Activated CD4-positive, alpha-beta T cell treated with anti-CD3 and anti-CD28 coated beads, Interleukin-2, Interleukin-4, amounts not matched to agents 100 ng/mL and 50 ng/mL, durations not matched to agents 16 hours and 8 hours (primary cell): ENCODE measurements around the gene SLC3A2.
A peak's percentile ranks its signal among the peaks of the same experiment; 100 is the strongest.
"Not testable (repeated sequence)": the region's sequence is repeated elsewhere in the genome, so short reads cannot be mapped to it uniquely, and the experiment has no call there.

Experiments used
- DNase-seq: peaks from one replicate; pipeline ENCODE4 v3.0.0-alpha.2; 2020; ENCODE audit warnings: low spot score

The SLC3A2 gene

GRCh38 chr11:62880803-62881578, at the start of gene SLC3A2:
TSS of gene SLC3A2 (plus strand) at chr11:62880896. CDS start at chr11:62881024, 128 bp downstream.
- DNase-seq = peak; percentile 91

DNA sequence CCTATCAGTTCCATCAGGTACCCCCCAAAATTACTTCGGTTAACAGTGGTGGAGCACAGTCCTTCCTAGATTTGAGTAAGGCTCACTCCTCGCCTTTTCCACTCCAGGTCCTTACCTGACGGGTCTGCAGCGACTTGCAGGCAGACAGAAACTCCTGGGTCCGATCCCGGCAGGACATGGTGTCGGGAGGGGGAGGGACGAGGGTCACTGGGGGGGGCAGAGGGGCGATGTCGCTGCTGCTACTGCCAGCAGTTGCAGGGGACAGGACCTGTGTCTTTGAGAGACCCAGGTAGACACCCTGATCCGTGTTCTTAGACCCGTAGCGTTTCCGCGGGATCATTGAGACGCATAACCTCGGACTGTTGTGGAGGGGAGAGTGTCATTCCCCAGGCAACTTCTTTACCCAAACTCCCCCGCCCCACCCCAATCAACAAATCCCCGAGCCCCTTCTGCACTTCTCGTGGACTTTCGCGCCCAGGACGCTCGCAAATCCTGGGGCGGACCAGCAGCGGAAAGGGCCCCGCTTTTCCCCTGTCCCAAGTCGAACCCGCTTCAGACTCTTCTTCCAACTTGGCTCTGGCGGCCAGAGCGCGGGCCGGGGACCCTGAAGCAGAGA, 49.7 kb upstream of the SLC3A2 start:
- DNase-seq = no peak

GRCh38 chr11:62831520-62832335, 49.0 kb upstream of the SLC3A2 start, which contains the start of gene STX5:
TSS of gene STX5 (minus strand) at chr11:62832051. CDS start at chr11:62831243, 808 bp downstream.
- DNase-seq = peak; percentile 100

GRCh38 chr11:62832336-62833234, 48.1 kb upstream of the SLC3A2 start, which contains the start of gene TEX54:
TSS of gene TEX54 (minus strand) at chr11:62832841.
- no peak for DNase-seq

- no peak for DNase-seq
Observed at GRCh38 chr11:62835336-62835735, 45.4 kb upstream of the SLC3A2 start.

- DNase-seq = peak; percentile 97
Observed at GRCh38 chr11:62839050-62839945, 41.4 kb upstream of the SLC3A2 start, which contains the start of gene WDR74. TSS of gene WDR74 (minus strand) at chr11:62839590. CDS start at chr11:62839570, 20 bp downstream.

- not testable (repeated sequence) for DNase-seq
Observed at GRCh38 chr11:62840721-62841360, 39.9 kb upstream of the SLC3A2 start.

DNA sequence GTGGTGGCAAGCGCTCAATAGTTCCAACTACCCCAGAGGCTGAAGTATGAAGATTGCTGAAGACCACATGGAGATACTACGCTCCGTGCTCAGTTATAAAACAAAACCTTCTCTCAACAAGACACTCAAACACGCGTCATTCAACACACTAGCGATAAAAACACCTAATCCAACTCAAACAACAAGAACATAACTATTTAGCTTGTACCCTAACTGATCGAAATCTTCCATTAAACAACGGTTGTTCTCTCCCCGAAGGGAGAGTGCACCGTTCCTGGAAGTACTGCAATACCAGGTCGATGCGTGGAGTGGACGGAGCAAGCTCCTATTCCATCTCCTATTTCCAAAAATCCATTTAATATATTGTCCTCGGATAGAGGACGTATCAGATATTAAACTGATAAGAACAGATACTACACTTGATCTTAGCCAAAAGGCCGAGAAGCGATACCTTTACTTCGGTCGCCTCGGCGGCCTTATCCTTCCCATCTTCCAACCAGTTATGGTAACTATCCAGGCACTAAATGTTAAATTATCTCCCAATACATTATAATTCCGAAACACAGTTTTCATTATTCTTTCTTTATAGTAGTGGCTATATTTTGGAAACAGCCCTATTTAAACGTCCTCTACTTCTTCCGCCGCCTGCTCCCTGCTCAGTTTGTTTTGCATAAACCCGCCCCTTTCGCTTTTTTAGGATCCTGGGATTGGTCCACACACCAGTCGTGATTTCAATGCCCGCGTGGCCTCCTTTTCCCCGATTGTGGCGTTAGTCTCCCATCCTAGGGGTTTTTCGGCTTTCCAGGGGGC, 39.1 kb upstream of the SLC3A2 start:
- DNase-seq = peak; percentile 96

GRCh38 chr11:62842171-62842741, 38.4 kb upstream of the SLC3A2 start:
- peak; percentile 34 for DNase-seq

DNA sequence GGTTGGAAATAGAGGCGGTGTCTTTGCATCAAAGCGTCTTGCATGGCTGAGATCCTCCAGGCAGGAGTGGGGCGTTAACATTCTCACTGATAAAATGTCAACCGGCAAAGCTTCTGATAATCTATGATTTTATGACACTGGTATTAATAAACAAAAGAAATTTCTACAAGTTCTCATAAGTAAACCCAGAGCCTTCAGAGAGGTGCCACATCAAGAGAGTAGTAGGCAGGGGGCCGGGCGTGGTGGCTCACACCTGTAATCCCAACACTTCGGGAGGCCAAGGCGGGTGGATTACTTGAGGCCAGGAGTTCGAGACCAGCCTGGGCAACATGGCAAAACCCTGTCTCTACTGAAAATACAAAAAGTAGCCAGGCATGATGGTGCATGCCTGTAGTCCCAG, 37.8 kb upstream of the SLC3A2 start:
- not testable (repeated sequence) for DNase-seq

DNA sequence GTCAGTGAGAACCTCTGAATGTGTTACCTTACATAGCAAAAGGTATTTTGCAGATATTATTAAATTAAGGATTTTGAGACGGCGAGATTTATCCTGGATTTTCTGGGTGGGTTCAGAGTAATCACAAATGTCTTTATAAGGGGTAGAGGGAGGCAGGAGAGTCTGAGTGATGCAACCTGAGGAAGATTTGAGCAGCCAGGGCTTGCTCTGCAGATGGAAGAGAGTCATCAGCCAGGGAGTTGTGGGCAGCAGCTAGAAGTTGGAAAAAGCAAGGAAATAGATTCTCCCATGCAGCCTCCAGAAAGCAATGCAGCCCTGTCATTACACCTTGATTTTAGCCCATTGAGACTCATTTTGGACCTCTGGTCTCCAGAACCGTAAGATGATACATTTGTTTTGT, 37.2 kb upstream of the SLC3A2 start:
- no peak for DNase-seq

GRCh38 chr11:62844154-62844553, 36.5 kb upstream of the SLC3A2 start:
- no peak for DNase-seq

DNA sequence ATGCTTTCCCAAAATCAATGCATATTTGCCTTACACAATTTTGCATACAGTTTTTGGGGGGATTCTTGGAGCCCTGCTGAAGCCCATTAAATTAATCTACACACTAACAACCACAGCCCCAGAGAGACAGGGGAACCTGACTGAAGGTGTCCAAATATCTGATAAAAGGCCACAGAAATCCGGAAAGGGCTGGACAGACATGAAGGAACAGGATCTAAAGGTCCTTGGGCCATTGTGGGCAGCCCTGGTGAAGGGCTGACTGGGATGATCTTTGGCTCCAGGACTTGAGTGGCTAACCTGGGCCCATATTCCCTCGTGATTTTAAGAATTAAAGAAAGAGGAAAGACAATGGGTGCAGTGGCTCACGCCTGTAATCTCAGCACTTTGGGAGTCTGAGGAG, 34.5 kb upstream of the SLC3A2 start:
- DNase-seq = no peak

DNA sequence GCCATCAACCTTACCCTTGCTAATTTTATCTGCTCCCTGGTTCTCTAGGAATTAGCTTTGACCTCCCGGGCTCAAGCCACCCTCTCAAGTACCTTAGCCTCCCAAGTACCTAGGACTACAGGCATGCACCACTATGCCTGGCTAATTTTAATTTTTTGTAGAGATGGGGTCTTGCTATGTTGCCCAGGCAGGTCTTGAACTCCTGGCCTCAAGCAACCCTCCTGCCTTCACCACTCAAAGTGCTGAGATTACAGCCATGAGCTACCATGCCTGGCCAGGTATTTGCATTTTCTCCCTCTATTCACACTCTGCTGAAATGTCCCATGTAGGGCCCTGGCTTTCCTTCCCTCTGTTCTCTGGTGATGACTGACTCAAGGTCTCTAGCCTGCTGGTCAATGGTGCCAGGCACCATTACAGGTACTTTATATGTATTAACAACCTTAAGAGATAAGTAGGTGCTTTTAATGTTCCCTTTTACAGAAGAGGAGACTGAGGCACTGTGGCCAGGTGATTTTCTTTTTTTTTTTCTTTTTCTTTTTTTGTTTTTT, 32.9 kb upstream of the SLC3A2 start:
- DNase-seq = no peak

DNA sequence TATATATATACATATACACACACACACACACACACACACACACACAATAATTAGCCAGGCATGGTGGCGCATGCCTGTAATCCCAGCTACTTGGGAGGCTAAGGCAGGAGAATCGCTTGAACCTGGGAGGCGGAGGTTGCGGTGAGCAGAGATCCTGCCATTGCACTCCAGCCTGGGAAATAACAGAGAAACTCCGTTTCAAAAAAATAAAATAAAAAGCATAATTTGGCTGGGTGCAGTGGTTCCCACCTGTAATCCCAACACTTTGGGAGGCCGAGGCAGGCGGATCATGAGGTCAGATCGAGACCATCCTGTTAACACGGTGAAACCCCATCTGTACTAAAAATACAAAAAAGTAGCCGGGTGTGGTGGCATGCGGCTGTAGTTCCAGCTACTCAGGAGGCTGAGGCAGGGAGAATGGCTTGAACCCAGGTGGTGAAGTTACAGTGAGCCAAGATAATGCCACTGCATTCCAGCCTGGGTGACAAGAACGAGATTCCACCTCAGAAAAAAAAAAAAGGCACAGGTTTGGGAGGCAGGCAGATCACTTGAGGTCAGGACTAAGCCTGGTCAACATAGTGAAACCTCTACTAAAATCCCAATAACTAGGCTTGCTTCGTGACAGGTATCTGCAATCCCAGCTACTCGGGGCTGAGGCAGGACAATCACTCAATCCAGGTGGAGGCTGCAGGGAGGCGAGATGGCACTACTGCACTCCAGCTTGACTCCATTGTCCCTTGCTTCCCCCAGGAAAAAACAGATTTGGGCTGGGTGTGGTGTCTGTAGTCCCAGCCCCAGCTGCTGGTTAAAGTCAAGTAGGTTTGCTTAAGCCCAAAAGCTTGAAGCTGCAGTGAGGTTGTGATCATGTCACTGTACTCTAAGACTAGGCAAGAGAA, 29.5 kb upstream of the SLC3A2 start:
- DNase-seq = peak; percentile 61

GRCh38 chr11:62851807-62852522, 28.7 kb upstream of the SLC3A2 start:
- DNase-seq = no peak
